Activated T-cell treated with anti-CD3 and anti-CD28 coated beads for 48 hours (primary cell): ENCODE results near the gene TENM3.

Experiments used
- DNase-seq: peaks from one replicate; pipeline ENCODE4 v3.0.0-alpha.2; 2020; ENCODE audit warnings: low read depth

TENM3 gene

DNA sequence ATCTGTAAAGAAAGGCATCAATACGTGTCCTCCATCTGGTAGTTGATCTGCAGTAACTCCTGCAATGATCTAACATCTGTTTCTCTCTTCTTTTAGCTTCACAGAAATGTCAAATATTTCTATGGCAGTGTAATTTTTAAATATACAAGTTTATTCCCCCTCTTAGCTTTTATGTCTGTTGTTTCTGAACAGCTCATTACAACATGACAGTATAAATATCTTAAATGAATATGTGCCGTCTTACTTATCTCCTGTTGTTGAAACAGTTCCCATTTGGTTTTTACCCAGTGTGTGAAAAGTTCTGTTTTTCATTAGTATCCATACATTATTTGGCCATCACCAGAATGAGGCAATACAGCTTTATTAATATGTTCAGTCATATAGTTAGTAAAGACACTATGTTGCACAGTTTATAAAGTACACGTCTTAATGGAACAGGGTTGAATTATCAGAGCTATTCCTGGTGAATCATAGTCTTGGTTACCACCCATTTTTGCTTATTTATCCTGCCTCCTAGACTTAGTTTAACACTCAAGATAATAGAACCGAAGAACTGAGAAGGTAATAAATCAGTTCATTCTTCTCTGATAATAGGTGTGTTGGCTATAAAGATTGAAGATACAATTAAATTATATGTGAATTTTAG is 321.6 kb downstream of the TENM3 start:
- no peak for DNase-seq

DNA sequence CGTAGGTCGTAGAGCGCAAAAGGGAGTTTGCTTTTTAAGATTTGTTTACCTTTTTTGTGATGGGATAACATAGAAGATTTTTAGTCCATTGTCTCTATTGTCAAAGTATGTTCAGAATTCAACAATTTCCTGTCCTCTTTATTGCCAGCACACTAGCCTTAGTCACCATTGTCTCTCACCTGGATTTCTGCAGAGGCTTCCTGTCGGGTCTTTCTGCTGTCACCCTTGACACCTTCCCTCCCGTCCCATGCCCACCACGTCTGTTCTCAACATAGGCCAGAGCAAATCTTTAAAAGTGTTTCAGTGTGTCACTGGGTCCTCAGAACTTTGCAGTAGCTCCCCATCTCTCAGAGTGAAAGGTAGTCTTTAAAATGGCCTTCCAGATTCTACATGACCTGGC is 323.9 kb downstream of the TENM3 start:
- no peak for DNase-seq

DNA sequence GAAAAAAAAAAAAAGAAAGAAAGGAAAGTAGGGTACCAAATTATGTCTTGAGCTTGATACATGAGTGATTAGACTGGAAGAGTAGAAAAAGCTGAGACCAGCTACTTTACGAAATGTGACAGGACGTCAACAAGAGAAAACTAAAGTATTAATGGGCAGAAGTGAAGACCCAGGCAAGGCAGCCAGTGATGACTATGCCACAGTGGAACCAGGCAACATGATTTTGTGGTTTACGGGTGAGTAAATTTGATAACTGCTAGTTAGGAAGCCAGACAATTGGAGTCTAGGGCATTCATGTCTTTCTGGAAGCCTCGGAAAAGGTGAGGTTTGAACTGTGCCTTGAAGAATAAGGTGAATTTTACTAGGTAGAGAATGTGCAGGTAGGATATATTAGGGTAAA is 326.4 kb downstream of the TENM3 start:
- no peak for DNase-seq

DNA sequence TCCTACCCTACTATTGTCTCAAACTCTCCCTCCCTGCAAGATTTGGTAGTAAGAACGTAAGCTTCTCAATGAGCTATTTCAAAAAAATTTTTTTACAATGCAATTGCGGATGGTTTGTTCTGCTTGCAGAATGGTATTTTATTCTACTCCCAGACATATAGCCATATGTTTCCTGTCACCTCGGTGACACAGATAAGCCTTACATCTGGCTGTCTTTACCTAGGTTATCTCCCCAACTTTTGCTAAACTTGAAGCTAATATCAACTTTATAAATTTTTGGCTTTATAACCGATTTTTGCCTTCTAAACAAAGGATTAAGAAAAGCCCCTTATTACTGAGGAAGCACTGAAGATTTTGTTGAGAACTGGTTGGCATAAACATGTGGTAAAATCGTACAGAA is 331.5 kb downstream of the TENM3 start:
- no peak for DNase-seq

DNA sequence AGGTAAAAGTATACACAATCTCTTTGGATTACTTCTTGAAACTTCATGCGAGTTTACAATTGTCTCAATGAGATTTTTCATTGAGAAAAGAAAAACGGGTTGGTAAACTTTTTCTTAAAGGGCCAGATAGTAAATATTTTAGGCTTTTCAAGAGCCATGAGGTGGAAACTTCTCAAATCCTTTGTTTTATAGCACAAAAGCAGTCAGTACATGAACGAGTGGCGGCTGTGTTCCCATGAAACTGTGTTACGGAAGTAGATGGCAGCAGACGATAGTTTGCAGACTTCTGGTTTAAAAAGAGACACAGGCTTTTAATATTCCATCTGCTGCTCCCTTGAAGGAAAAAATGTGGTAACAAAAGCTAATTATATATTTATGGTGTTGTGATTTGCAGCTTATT is 332.0 kb downstream of the TENM3 start:
- no peak for DNase-seq

DNA sequence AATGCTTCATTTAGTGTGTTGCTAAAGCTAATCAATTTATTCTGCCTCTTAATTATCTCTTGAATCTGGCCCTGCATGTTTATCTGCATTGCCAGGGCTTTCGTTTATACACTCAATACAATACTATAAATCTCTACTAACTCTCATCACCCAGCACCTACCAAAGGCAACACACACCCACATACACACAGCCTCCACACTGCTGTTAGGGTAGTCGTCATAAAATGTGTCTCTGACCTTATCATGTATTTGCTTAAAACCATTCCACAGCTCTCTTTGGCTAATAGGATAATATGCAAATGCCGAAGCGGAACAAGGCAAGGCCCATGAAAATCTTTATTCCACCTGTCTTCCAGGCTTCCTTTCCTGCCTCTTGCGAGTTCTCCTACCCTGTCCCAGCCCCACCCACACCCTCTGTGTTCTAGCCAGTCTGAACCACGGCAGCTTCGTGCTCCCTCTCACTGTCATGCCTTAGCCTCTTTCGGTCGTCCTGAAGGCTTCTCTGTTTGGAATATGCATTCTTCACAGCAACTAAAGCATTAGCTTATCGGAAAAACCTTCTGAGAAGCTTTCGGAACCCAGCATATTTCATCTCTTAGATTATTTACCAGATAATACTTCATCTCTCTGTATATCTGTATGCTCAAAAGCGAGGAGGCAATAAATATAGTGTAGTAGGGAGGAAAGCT is 333.5 kb downstream of the TENM3 start:
- DNase-seq: no peak

DNA sequence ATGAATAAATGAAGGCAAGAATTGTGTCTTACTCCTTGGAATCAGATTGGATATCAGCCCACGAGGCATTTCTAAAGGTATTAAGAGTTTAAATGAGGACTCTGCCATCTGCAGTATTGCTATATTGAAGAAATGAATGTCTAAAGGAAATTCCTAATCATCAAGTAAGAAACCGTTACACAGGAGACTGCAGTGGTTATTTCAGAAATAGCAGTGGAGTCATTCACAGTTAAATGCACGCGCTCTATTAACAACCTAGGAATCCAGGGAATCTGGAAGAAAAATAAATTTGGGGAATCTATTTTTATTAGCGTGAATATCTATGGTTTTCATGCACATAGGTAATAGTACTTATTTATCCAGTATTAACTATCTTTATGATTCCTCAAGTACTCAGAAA is 334.2 kb downstream of the TENM3 start:
- no peak for DNase-seq

DNA sequence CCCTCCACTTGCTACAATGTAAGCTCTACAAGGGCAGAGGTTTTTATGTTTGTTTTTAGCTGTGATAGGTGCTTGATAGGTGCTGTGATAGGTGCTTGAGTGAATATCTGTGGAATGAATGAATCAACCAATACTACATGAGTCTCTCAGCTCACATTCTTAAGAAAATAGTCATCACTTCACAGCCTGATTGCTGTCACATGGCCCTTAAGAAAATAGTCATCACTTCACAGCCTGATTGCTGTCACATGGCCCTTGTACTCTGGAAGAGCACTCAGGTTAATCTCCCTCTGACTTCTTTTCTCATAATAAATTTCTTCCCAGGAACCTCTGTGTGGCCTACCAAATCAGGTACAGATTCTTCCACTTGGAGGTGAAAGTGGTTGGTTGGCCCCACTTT is 335.2 kb downstream of the TENM3 start:
- DNase-seq: no peak

DNA sequence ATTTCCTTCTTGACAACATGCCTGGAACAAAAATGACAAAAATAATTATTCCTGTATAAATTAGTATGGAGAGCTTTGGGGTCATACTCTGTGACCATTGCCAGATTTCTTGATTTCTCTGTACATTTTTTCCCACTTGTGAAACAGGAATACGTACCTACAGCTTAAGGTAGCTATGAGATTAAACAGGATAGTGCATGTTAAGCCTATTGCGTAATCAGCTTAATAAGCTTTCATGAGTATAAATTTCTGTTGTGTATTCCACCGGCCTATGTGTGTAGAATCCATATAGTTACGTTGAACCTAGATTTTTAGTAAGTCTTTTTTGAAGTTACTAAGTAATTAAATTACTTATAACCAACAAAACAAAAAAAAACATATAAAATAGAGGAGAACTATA is 339.0 kb downstream of the TENM3 start:
- DNase-seq: no peak

DNA sequence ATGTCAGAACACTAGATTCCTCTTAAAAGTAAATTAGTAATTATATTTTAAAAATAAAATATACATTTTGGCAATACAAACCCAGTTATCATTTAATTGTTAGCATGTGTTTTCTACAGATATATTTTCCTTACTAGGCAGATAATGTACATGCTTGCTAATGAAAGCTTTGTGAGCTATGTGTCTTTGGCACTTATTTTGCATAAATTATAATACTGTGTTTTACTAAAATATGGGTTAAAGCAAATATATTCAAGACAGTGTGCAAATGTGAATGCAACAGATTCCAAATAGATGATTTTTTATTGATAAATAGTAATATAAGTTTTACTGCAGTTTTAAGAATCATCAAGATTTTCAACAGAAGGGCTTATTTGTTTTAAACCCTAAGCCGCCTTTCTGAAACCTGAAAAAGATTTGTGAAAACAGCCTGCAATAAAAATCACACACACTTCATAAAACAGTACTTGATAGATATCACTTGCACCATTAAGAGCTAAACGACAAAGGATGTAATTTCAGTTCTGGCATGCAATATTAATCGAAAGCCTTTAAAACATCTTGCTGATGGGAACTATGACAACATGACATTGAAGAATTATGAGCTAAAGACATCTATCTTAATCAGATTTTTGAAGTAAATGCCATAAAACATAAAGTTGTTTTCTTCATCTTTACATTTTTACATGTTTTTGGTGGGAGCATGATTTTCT is 340.7 kb downstream of the TENM3 start:
- no peak for DNase-seq

DNA sequence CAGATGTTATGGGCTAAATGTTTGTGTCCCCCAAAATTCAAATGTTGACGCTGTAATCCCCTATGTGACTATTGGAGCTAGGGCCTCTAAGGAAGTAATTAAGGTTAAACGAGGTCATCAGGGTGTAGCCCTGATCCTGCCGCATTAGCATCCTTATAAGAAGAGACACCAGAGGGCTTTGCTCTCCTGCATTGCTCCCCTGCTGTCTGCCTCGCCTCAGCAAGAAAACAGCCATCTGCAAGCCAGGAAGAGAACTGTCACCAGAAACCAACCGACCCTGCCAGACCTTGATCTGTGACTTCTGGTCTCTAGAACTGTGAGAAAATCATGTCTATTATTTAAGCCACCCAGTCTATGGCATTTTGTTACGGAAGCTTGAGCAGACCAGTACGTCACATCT is 342.1 kb downstream of the TENM3 start:
- no peak for DNase-seq

DNA sequence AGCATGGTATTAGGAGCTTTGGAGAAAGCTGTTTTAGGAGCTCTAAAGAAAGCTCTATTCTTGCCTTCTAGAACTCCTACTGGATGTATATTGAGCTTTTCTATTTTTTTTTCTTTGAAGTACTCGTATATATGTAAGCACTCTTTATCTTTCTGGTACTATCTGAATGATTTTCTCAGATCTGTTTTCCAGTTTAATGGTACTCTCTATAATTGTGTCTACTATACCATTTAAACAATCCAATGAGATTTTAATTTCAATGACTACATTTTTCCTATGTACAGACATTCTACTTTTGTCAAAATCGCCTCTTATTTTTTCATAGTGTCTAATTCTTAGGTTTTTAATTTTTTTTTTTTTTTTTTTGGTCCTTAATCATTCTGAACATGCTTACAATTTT is 345.9 kb downstream of the TENM3 start:
- DNase-seq: no peak

DNA sequence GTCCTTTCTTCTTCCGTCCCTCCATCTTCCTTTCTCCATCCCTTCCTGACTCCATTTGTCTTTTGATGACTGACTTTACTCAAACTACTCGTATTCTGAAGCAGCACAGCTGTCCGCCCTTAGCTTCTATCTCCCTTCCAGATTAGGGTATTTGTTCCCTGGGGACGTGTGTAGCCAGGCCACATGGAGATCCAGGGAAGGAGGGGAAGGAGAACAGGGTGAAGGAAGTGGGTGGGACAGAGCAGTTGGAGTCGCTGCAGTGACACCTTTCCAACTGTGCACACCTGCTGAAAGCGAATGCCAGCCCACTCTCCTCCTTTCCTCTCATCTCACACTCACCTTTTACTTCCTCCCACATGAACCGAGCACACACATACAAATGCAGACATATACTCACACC is 350.2 kb downstream of the TENM3 start:
- no peak for DNase-seq

DNA sequence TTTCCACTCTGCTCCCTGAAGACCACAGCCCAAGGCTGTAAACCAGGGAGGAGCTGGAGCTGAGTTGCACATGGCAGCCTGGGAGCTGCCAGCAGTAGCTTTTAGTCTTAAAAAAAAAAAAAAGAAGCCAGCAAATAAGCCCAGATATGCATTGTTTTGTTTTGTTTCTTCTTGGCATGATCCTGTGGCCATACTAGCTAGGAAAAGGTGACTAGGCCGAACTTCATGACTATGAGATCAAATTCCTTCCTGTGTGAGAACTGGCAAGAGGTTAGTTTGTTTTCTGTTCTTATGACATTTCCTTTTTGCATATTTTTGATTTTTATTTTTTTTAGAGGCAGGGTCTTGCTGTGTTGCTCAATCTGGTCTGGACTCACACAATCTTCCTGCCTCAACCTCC is 350.7 kb downstream of the TENM3 start:
- DNase-seq: no peak

DNA sequence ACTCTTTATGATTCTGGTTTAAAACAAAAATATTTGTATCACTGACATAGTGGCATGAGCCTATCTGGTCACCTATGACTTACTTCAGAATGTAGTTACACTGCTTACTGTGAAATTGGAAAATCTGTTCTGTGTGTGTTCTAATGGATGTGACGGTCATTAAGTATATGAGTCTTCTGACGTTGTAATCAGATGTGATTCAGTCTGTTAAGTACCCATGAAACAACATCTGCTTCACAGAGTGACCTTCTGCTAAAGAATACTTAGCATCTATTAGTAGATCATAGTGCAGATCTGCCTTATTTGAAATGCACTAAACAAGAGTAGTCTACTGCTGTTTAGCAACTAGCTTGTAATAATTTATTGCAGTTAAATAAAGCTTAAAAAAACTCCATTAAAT is 356.9 kb downstream of the TENM3 start:
- DNase-seq: no peak

DNA sequence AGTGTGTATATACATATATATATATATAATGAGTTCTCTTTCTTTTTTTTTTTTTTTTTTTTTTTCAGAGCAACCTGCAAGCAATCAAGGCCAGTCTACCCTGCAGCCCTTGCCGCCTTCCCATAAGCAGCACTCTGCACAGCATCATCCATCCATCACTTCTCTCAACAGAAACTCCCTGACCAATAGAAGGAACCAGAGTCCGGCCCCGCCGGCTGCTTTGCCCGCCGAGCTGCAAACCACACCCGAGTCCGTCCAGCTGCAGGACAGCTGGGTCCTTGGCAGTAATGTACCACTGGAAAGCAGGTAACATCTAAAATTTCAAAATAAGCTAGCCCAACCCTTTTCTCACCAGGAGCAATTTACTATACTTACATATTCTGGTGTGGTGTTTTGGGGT is 357.7 kb downstream of the TENM3 start:
- no peak for DNase-seq

DNA sequence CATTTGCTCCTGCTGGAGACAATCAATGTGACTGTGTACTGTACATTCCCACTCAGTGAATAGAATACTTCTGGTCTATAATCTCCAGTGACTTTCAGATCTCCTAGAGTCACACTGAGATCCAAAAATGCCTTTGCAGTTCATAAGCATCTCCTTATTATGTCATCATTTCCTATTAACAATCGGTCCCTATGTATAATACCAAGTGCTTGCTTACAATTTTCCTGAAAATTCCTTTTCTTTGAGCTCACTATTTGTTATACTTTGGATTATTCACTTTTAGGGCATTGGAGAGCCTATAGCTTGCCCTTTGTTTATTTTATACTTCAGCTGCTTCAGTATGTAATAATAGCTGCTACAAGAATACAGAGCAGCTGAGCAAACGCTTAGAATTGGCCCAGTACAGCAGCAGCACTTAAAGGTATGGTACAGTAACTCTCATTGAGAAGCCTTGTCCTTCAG is 361.0 kb downstream of the TENM3 start:
- no peak for DNase-seq

DNA sequence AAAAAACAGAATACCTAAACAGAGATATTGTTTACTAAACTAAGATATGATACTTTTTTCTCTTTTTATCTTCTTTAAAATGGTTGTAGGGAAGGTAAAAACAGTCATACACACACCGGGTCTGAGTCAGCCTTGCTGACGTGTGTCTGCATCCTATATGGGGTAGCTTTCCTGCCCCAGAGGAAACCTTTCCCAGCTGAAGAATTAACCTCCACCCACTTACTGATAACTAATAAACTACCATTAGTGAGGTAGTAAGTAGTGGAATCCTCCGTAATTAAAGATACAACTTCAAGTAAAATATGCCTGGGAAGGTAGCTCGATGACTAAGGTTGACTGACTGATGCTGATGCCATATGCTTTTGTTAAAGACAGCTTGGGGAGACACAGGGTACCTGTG is 361.8 kb downstream of the TENM3 start:
- no peak for DNase-seq

DNA sequence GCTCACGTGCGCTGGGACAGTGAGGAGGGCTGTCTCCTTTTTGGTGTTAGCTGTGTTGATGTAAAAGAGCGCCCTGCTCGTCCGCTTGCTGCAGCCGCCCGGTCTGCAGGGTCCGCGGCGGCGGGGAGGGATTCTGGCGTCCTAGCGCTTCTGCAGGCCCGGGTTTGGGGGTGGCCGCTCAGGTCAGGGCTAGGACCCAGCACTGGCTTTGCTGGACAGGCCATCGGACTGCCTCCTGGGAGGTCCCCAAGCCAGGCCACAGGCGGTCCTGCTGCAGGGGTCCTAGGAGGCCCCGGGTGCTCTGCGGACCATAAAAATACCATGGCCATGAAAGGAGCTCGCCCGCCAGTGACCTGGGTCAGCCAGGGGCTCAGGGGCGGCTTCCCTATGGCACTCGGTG is 365.3 kb downstream of the TENM3 start:
- no peak for DNase-seq

DNA sequence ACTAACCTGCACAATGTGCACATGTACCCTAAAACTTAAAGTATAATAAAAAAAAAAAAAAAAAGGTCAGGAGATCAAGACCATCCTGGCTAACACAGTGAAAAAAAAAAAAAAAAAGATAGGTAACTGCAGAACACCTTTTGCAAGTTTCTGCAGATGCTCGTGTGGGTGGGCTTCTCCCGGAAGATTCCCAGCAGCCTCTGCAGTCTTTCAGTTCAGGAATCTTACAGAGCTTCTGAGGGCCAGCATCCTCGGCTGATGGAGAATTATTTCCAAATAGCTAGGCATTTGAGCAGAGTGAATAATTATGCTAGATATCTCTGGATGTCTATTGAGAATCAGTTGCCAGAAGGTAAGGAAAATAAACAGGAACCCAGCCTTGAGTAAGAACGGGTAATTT is 373.3 kb downstream of the TENM3 start:
- DNase-seq: no peak

DNA sequence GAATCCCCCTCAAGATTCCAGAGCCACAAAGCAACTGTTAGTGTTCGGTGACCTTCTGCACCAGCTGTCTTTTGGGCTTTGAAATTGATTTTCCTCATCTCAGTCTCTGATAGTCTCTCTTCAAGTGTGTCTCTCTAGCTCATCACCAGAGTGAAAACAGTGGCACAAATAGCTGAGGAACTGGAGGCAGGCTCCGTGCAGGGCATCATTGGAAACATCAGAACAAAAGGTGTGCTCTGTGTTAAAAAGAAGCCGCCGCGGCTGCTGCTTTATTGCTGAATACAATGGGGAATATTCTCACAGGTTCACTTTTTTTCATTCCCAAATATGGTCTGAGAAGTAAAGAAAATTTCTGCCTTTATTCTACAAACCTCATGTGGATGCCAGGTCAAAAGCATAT is 376.5 kb downstream of the TENM3 start:
- no peak for DNase-seq

DNA sequence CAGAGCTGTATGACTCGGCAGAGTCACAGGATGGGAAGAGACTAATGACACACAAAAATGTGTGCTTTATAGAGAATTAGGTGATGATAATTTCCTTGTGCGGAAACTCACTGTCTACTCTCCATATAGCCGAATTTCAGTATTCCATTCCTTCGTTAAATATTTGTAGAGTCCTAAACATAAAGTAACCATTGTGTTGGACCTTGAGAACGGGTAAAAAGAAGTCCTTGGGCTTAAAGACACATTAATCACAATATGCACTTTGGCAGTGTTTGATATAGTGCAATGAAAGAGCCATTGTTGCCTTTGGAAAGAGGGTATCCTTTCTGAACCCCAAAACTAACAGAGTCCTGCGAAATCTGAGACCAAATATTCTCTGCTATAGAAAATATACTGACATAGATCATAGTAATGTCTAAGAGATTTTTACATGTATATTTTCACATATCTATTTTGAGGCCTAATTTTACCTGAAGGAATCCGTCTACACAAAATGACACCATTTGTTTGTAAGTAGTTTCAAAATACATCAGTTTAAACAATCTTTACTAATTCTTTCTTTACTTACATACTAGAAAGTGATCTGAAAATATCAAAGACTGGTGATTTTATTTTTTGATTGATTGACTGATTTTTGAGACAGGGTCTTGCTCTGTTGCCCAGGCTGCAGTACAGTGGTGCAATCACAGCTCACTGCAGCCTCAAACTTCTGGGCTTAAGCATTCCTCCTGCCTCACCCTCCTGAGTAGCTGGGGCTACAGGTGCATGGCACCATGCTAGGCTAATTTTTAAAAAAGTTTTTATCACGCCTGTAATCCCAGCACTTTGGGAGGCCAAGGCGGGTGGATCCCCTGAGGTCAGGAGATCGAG is 377.1 kb downstream of the TENM3 start:
- DNase-seq: no peak

DNA sequence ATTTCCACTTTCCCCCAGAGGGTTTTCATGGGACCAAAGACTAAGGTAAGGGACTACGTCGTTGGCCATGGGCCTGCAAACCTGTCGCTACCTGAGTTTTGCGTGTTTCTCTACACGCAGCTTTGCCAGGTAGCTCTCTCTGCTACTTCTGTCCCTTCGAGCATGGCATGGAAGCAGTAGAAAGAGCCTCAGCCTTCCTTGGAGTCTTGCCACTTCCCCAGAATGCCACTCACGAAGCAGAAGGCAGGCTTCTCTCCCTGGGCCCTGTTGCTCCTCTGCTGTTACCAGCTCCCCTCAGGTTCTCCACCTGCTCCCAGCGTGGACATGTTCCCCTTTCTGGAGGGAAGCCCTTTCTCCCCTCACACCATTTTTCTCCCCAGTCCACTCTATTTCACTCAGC is 381.1 kb downstream of the TENM3 start:
- no peak for DNase-seq
